Measurements from ENCODE around the gene AIF1.

DNA sequence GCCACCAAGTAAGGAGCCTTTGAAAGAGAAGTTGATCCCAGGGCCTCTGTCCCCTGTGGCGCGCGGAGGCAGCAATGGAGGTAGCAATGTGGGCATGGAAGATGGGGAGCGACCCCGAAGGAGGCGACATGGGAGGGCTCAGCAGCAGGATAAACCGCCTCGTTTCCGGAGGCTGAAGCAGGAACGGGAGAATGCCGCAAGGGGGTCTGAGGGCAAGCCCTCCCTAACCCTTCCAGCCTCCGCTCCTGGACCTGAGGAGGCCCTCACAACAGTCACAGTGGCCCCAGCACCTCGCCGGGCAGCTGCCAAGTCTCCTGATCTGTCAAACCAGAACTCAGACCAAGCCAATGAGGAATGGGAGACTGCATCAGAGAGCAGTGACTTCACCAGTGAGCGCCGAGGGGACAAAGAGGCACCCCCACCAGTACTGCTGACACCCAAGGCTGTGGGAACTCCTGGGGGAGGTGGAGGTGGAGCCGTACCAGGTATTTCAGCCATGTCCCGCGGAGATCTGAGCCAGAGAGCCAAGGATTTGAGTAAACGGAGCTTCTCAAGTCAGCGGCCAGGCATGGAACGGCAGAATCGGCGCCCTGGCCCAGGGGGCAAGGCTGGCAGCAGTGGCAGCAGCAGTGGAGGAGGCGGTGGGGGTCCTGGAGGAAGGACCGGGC lies 17.4 kb downstream of the AIF1 start:
- no peak for TF ChIP-seq EZH2phosphoT487 (IDR thresholded peaks at IDR 0.05; ENCODE audit: borderline replicate concordance, low read length)
- TF ChIP-seq CTCF (conservative IDR thresholded peaks at IDR 0.05; ENCODE audit: low read depth, low read length) = no peak
- no peak for TF ChIP-seq EZH2 (IDR thresholded peaks at IDR 0.05; ENCODE audit: low read length, unreplicated experiment)

Data from PC-3 (cell line).